Heart left ventricle (tissue), 16 donors: Measurements from ENCODE around the gene XIRP2. TPM values are rescaled to one million over a fixed set of nuclear protein-coding genes. Genes with fewer than 3 reads are reported as not detected.

Source experiments
- ATAC-seq, 4 donors: fragments of 200-7000 bp; cut with Tn5 transposase; one replicate each; pipeline ENCODE4 v1.9.1; 2020 to 2022; ENCODE audit warnings: moderate library complexity in 4 of 4, mild to moderate bottlenecking in 3 of 4, moderate number of reproducible peaks in 1 of 4
- DNase-seq, 5 donors: peaks; one replicate each; pipeline ENCODE4 v3.0.0-alpha.2; 2020
- H3K27ac ChIP-seq, 12 donors: fragments of 200-600 bp; sonication (generic) in 4 of 12; one replicate each; pipeline versions ENCODE4 v1.5.0 to v1.8.0; 2016 to 2022; ENCODE audit warnings: mild to moderate bottlenecking in 2 of 12
- H3K27me3 ChIP-seq, 9 donors: fragments of 200-600 bp; sonication (generic) in 2 of 9; one replicate each; pipeline versions ENCODE4 v1.5.1 to v1.8.0; 2016 to 2022; ENCODE audit warnings: mild to moderate bottlenecking in 3 of 9
- H3K36me3 ChIP-seq, 9 donors: fragments of 200-600 bp; sonication (generic) in 2 of 9; one replicate each; pipeline versions ENCODE4 v1.5.0 to v1.8.0; 2018 to 2022; ENCODE audit warnings: mild to moderate bottlenecking in 2 of 9
- H3K4me1 ChIP-seq, 12 donors: fragments of 200-600 bp; sonication (generic) in 4 of 12; one replicate each; pipeline versions ENCODE4 v1.5.0 to v1.8.0; 2016 to 2022; ENCODE audit warnings: mild to moderate bottlenecking in 3 of 12
- H3K4me3 ChIP-seq, 12 donors: fragments of 200-600 bp; sonication (generic) in 4 of 12; one replicate each; pipeline versions ENCODE4 v1.5.0 to v1.8.0; 2017 to 2022; ENCODE audit warnings: mild to moderate bottlenecking in 9 of 12, moderate library complexity in 4 of 12
- H3K9me3 ChIP-seq, 12 donors: fragments of 200-600 bp; sonication (generic) in 4 of 12; one replicate each; pipeline versions ENCODE4 v1.5.0 to v1.8.0; 2016 to 2022; ENCODE audit warnings: mild to moderate bottlenecking in 1 of 12
- CTCF ChIP-seq, 12 donors: fragments of 200-600 bp; sonication (generic) in 4 of 12; IDR thresholded peaks; one replicate each; pipeline versions ENCODE4 v1.5.0 to v1.8.0; 2018 to 2022; ENCODE audit warnings: antibody characterized with exemption in 12 of 12, mild to moderate bottlenecking in 5 of 12
- POLR2A ChIP-seq, 2 donors: fragments of 450-650 bp; IDR thresholded peaks; one replicate each; pipeline ENCODE4 v1.6.1; 2017; ENCODE audit warnings: antibody characterized with exemption in 2 of 2, mild to moderate bottlenecking in 2 of 2, moderate library complexity in 2 of 2
- WGBS, 4 donors: extraction: QIAGEN DNeasy Blood & Tissue Kit in 2 of 4; methylation state at CpG; one replicate each; pipeline versions ENCODE4 v1.1.5 to v1.1.7; 2013 to 2018; 5-methylcytosine and 5-hydroxymethylcytosine counted together
- intact Hi-C, 10 donors: fragments of 100-400 bp; cut with DNase I; formaldehyde crosslinking; loops; one replicate each; pipeline versions ENCODE4 v1.11.1 to v1.14.2; 2022
- polyA plus RNA-seq, 2 donors: library from polyadenylated mRNA; stranded (reverse); fragments of 200-250 nt; gene quantifications; one replicate each; pipeline ENCODE4 v1.2.3, GENCODE V29; 2013
- total RNA-seq, 9 donors: library from RNA; depleted of rRNA in 2 of 9; stranded (reverse); fragments of >200 nt in 2 of 9; fragmentation: NEBNext Ultra II Directional in 3 of 9; extraction: Animal tissue kit (Norgen Biotek cat#: 25700) in 3 of 9; gene quantifications; one replicate each; pipeline versions ENCODE4 v1.1.0 to v1.2.4, GENCODE V29; 2016 to 2023
- donor health status: ischemic (EF 13 %, LVEDD 7.1; RV severe dilation, severe dysfunction).
- donor health status: healthy with polysubstance abuse.
- donor health status: DM: no; HTN: yes; CAD: no.
- donor health status: DM: no; HTN: no; CAD: no.
- donor health status: ischemic (EF 25% LVEDD 6.9; RV normal size, moderate dysfunction).
- donor health status: ischemic (EF 25% LVEDD 5.7; RV mildly dilated, moderate dysfunction).
- donor health status: healthy.
- donor health status: DM: yes; HTN: yes; CAD: no.
- donor health status: ischemic (EF 35%, LVEDD 5.7; RV mildly dilated, moderate dysfunction).
- donor health status: nonischemic (EF 11% LVEDD 7.7; RV severe dilation, severe dysfunction).
- donor health status: DM: yes; HTN: yes; CAD: no.
- donor health status: PGD.
- donor health status: ischemic (EF 29% LVEDD 5.4; RV normal size, mild dysfunction).
- donor health status: nonischemic (EF 23%, LVEDD 6.1; RV moderate dilation, normal function).

Gene XIRP2
- total and polyA plus RNA-seq, 11 donors, result 227 to 2,395 (median 626) TPM

GRCh38 chr2:167293943-167294775 lies 405.9 kb downstream of the XIRP2 start:
- TF ChIP-seq POLR2A (IDR thresholded peaks at IDR 0.05) (no peak), CTCF (IDR thresholded peaks at IDR 0.05) (no peak)
- ATAC-seq (peak in 1 of 4 donors; percentile 21), DNase-seq (peak in 2 of 5 donors; percentile 38 to 51)
- WGBS, 4 donors, result 2 to 3% (median 2%) methylated on average over 25 to 39 of the region's 39 CpGs
- intact Hi-C loops, result no loop called here
- H3K27ac ChIP-seq, result no peak overlapping the region
- H3K4me3 ChIP-seq, result peak overlapping the region; percentile 2 to 87 (median 71)
- H3K4me1 ChIP-seq, result peaks cover 0 to 23% (median 14%) of the 10 kb centered on the region in 12 donors
- H3K9me3 ChIP-seq, result no peaks in the 10 kb centered on the region
- H3K36me3 ChIP-seq, result no peaks in the 10 kb centered on the region
- H3K27me3 ChIP-seq, result peaks cover 7 to 71% (median 36%) of the 10 kb centered on the region in 9 donors

- intact Hi-C loops, result no loop called here
- no peak for TF ChIP-seq CTCF (IDR thresholded peaks at IDR 0.05)
- no peak for TF ChIP-seq POLR2A (IDR thresholded peaks at IDR 0.05)
- DNase-seq, result no peak
- no peaks in the 10 kb centered on the region for H3K36me3 ChIP-seq
- H3K27ac ChIP-seq, result no peak overlapping the region
- ATAC-seq, result no peak
- H3K9me3 ChIP-seq, result no peaks in the 10 kb centered on the region
- peaks cover 7 to 76% (median 36%) of the 10 kb centered on the region in 9 donors for H3K27me3 ChIP-seq
- peak overlapping the region in 9 of 12 donors; percentile 63 to 87 (median 73) for H3K4me3 ChIP-seq
- H3K4me1 ChIP-seq, result peaks cover 0 to 23% (median 14%) of the 10 kb centered on the region in 12 donors
- 17 to 25% (median 22%) methylated on average over 5 of the region's 5 CpGs for WGBS, 4 donors
These were observed 406.5 kb downstream of the XIRP2 start for GRCh38 chr2:167294776-167295140.

GRCh38 chr2:167297292-167297691 lies 409.0 kb downstream of the XIRP2 start:
- peaks cover 0 to 23% (median 13%) of the 10 kb centered on the region in 12 donors for H3K4me1 ChIP-seq
- TF ChIP-seq CTCF (IDR thresholded peaks at IDR 0.05), result no peak
- TF ChIP-seq POLR2A (IDR thresholded peaks at IDR 0.05), result no peak
- peaks cover 7 to 72% (median 36%) of the 10 kb centered on the region in 9 donors for H3K27me3 ChIP-seq
- no peaks in the 10 kb centered on the region for H3K36me3 ChIP-seq
- intact Hi-C loops, result no loop called here
- 90 to 99% (median 96%) methylated on average over 1 of the region's 1 CpG for WGBS, 4 donors
- no peak overlapping the region for H3K4me3 ChIP-seq
- no peaks in the 10 kb centered on the region for H3K9me3 ChIP-seq
- ATAC-seq (no peak), DNase-seq (no peak)
- H3K27ac ChIP-seq, result no peak overlapping the region

- WGBS, 4 donors, result 70 to 88% (median 86%) methylated on average over 1 of the region's 1 CpG
- intact Hi-C loops, result no loop called here
These were observed 409.7 kb downstream of the XIRP2 start for GRCh38 chr2:167298017-167298416.

More at GRCh38 chr2:167298017-167298416, 409.7 kb downstream of the XIRP2 start:
- H3K27me3 ChIP-seq, result peaks cover 7 to 72% (median 36%) of the 10 kb centered on the region in 9 donors
- peaks cover 0 to 22% (median 13%) of the 10 kb centered on the region in 12 donors for H3K4me1 ChIP-seq
- DNase-seq (no peak), ATAC-seq (no peak)
- no peaks in the 10 kb centered on the region for H3K36me3 ChIP-seq
- H3K4me3 ChIP-seq, result no peak overlapping the region
- no peaks in the 10 kb centered on the region for H3K9me3 ChIP-seq
- no peak for TF ChIP-seq POLR2A (IDR thresholded peaks at IDR 0.05)
- TF ChIP-seq CTCF (IDR thresholded peaks at IDR 0.05), result no peak
- no peak overlapping the region for H3K27ac ChIP-seq
